HepG2 (cell line): ENCODE measurements around the gene ARPIN. TPM values are rescaled to one million over a fixed set of nuclear protein-coding genes. Genes with fewer than 3 reads are reported as not detected.
A peak's percentile ranks its signal among the peaks of the same experiment; 100 is the strongest.

Experiments used
- HNRNPL ChIP-seq: fragments of 200-400 bp; formaldehyde crosslinking; IDR thresholded peaks from 2 replicates; pipeline ENCODE4 v1.6.1; 2017; ENCODE audit warnings: mild to moderate bottlenecking, low read depth, low read length
- JDP2 ChIP-seq: sonication (generic); formaldehyde crosslinking; IDR thresholded peaks from 2 replicates; pipeline ENCODE4 v1.8.1; 2022; ENCODE audit warnings: missing genetic modification reagents, borderline replicate concordance
- KDM3A ChIP-seq: IDR thresholded peaks from 2 replicates; pipeline ENCODE4 v1.6.1; 2018; ENCODE audit warnings: low read depth, missing compliant biosample characterization
- MED13 ChIP-seq: sonication (generic); formaldehyde crosslinking; IDR thresholded peaks from 2 replicates; pipeline ENCODE4 v1.5.0; 2020; ENCODE audit warnings: missing genetic modification reagents
- REPIN1 ChIP-seq: sonication (generic); formaldehyde crosslinking; IDR thresholded peaks from 2 replicates; pipeline ENCODE4 v1.8.0; 2022; ENCODE audit warnings: missing genetic modification reagents, low read depth, mild to moderate bottlenecking, borderline replicate concordance
- RNF219 ChIP-seq: sonication (generic); formaldehyde crosslinking; IDR thresholded peaks from 2 replicates; pipeline ENCODE4 v1.5.0; 2020; ENCODE audit warnings: mild to moderate bottlenecking, missing genetic modification reagents
- STAT6 ChIP-seq: sonication (generic); formaldehyde crosslinking; IDR thresholded peaks from 2 replicates; pipeline ENCODE4 v1.4.0; 2020; ENCODE audit warnings: missing genetic modification reagents, mild to moderate bottlenecking, borderline replicate concordance
- TFDP1 ChIP-seq: IDR thresholded peaks from 2 replicates; pipeline ENCODE4 v1.6.1; 2016; ENCODE audit warnings: missing compliant biosample characterization, missing genetic modification reagents, borderline replicate concordance
- U2AF2 ChIP-seq: fragments of 200-400 bp; formaldehyde crosslinking; IDR thresholded peaks from 2 replicates; pipeline ENCODE4 v1.6.1; 2017; ENCODE audit warnings: low read depth, mild to moderate bottlenecking, low read length
- ZFP1 ChIP-seq: IDR thresholded peaks from 2 replicates; pipeline ENCODE4 v1.6.1; 2016
- ZMYM4 ChIP-seq: sonication (generic); formaldehyde crosslinking; IDR thresholded peaks from 2 replicates; pipeline ENCODE4 v1.8.1; 2023; ENCODE audit warnings: mild to moderate bottlenecking, missing genetic modification reagents
- ZNF281 ChIP-seq: sonication (generic); formaldehyde crosslinking; IDR thresholded peaks from 2 replicates; pipeline ENCODE4 v1.4.0; 2020; ENCODE audit warnings: missing genetic modification reagents, borderline replicate concordance
- ZNF484 ChIP-seq: sonication (generic); formaldehyde crosslinking; IDR thresholded peaks from 2 replicates; pipeline ENCODE4 v1.5.1; 2020; ENCODE audit warnings: mild to moderate bottlenecking, low read depth, missing genetic modification reagents, borderline replicate concordance
- ZNF556 ChIP-seq: sonication (generic); formaldehyde crosslinking; IDR thresholded peaks from 2 replicates; pipeline ENCODE4 v1.4.0; 2020; ENCODE audit warnings: mild to moderate bottlenecking, missing genetic modification reagents, borderline replicate concordance
- ZNF709 ChIP-seq: sonication (generic); formaldehyde crosslinking; IDR thresholded peaks from 2 replicates; pipeline ENCODE4 v1.5.0; 2020; ENCODE audit warnings: mild to moderate bottlenecking, missing genetic modification reagents
- ZNF800 ChIP-seq: sonication (generic); formaldehyde crosslinking; IDR thresholded peaks from 2 replicates; pipeline ENCODE4 v1.4.0; 2020; ENCODE audit warnings: missing genetic modification reagents
- polyA plus RNA-seq, 8 experiments: library from polyadenylated mRNA; depleted of rRNA in 3 of 8; stranded (reverse) in 7 of 8; unstranded in 1 of 8; fragments of >200 nt; fragmentation: Illumina TruSeq in 4 of 8; extraction: Trizol in 4 of 8; gene quantifications; 2 replicates each; pipeline versions ENCODE4 v1.2.1 to v1.2.3, GENCODE V29; 2011 to 2016; ENCODE audit warnings: low read depth in 4 of 8, missing spikeins in 1 of 8, mixed read lengths in 1 of 8; ENCODE audit not compliant: insufficient read depth in 1 of 8
- total RNA-seq, 5 experiments: library from RNA; depleted of rRNA; stranded (reverse); fragments of >200 nt; fragmentation: Illumina TruSeq; extraction: Trizol; gene quantifications; 2 replicates each; pipeline ENCODE4 v1.2.3, GENCODE V29; 2016; ENCODE audit warnings: low read depth in 1 of 5

The ARPIN gene
- total and polyA plus RNA-seq, 2 of the 13 experiments (the other 11 are each of a cell fraction or from before 2014, with no cell fraction given): 2.8 to 5.0 TPM

GRCh38 chr15:89912674-89913396, at the start of gene ARPIN (continued):
- no peak for TF ChIP-seq STAT6 (CRISPR knock-in tag)
- no peak for TF ChIP-seq U2AF2
- TF ChIP-seq ZNF709: peak; percentile 66; the same call in 1 of the 2 replicates
- TF ChIP-seq JDP2: no peak
- no peak for TF ChIP-seq ZMYM4 (CRISPR knock-in tag)
- TF ChIP-seq REPIN1 (CRISPR knock-in tag): no peak; the same call in 1 of the 2 replicates
- TF ChIP-seq ZNF484 (CRISPR knock-in tag): no peak
- no peak for TF ChIP-seq MED13
- no peak for TF ChIP-seq ZNF556 (CRISPR knock-in tag)
- TF ChIP-seq KDM3A (CRISPR knock-in tag): 0 out of 2 replicates have a peak, but pooled peaks have one; percentile 51
- TF ChIP-seq RNF219 (CRISPR knock-in tag): no peak
- TF ChIP-seq ZFP1: no peak
- no peak for TF ChIP-seq HNRNPL
- TF ChIP-seq ZNF281: no peak
- TF ChIP-seq ZNF800: peak; percentile 73; the same call in 1 of the 2 replicates
- TF ChIP-seq TFDP1 (CRISPR knock-in tag): peak; percentile 45; the same call in 1 of the 2 replicates
